Colonic mucosa (tissue), 4 donors: Measurements from ENCODE around the gene ASB16. TPM values are rescaled to one million over a fixed set of nuclear protein-coding genes. Genes with fewer than 3 reads are reported as not detected.
A peak's percentile ranks its signal among the peaks of the same experiment; 100 is the strongest.

Experiments
- DNase-seq: peaks from one replicate; pipeline ENCODE4 v3.0.0-alpha.2; 2020
- H3K27ac ChIP-seq: fragments of 200-600 bp; one replicate; pipeline ENCODE4 v1.8.0; 2021
- H3K27me3 ChIP-seq: fragments of 200-600 bp; one replicate; pipeline ENCODE4 v1.8.0; 2021
- H3K36me3 ChIP-seq: fragments of 200-600 bp; one replicate; pipeline ENCODE4 v1.8.0; 2021
- H3K4me1 ChIP-seq: fragments of 200-600 bp; one replicate; pipeline ENCODE4 v1.8.0; 2021; ENCODE audit warnings: mild to moderate bottlenecking
- H3K4me3 ChIP-seq: fragments of 200-600 bp; one replicate; pipeline ENCODE4 v1.8.0; 2021
- H3K9ac ChIP-seq, 2 donors: one replicate each; pipeline ENCODE4 v1.7.0; 2013; ENCODE audit warnings: control low read depth in 2 of 2, low read depth in 2 of 2, low read length in 2 of 2
- H3K9me3 ChIP-seq: fragments of 200-600 bp; one replicate; pipeline ENCODE4 v1.8.0; 2021
- CTCF ChIP-seq: fragments of 200-600 bp; IDR thresholded peaks from one replicate; pipeline ENCODE4 v1.8.0; 2022; ENCODE audit warnings: antibody characterized with exemption, mild to moderate bottlenecking
- intact Hi-C: fragments of 100-400 bp; cut with DNase I; formaldehyde crosslinking; loops from one replicate; pipeline ENCODE4 v1.14.1; 2022
- total RNA-seq, 2 donors: library from RNA; stranded (reverse); fragmentation: NEBNext Ultra II Directional in 1 of 2; extraction: Animal tissue kit (Norgen Biotek cat#: 25700) in 1 of 2; gene quantifications; one replicate each; pipeline ENCODE4 v1.2.1, GENCODE V29; 2021
- donor health status: healthy.
- donor health status: DM: no; HTN: no; CAD: no.
- donor health status: DM: no; HTN: no; CAD: no.

ASB16 gene
- total RNA-seq, 2 donors from 2014 or later, result 0.32 TPM; not detected in 1

GRCh38 chr17:44218344-44219107, 48.0 kb downstream of the ASB16 start:
- Histone ChIP-seq H3K9me3 (no peaks in the 10 kb centered on the region), H3K9ac (peak overlapping the region; percentile 71 to 83), H3K27ac (peak overlapping the region; percentile 99), H3K36me3 (peaks cover 15% of the 10 kb centered on the region), H3K27me3 (no peaks in the 10 kb centered on the region), H3K4me1 (no peaks in the 10 kb centered on the region), H3K4me3 (peak overlapping the region; percentile 89)
- peak; percentile 89 for DNase-seq
- TF ChIP-seq CTCF, result peak; percentile 58
- intact Hi-C loops, result no loop called here

GRCh38 chr17:44219108-44219615, 48.7 kb downstream of the ASB16 start:
- Histone ChIP-seq H3K27ac (peak overlapping the region; percentile 99), H3K4me1 (no peaks in the 10 kb centered on the region), H3K9ac (peak overlapping the region; percentile 64 to 83), H3K4me3 (peak overlapping the region; percentile 89), H3K9me3 (no peaks in the 10 kb centered on the region), H3K27me3 (no peaks in the 10 kb centered on the region), H3K36me3 (peaks cover 13% of the 10 kb centered on the region)
- intact Hi-C loops, result no loop called here
- DNase-seq, result peak; percentile 61
- TF ChIP-seq CTCF, result peak; percentile 16

GRCh38 chr17:44219616-44220212, 49.2 kb downstream of the ASB16 start, which contains the start of gene UBTF:
TSS of gene UBTF (minus strand) at chr17:44219675. CDS start at chr17:44218229, 1,446 bp downstream.
- H3K36me3 ChIP-seq, result peaks cover 10% of the 10 kb centered on the region
- peak within 1 kb of the TSS; percentile 99 for H3K27ac ChIP-seq
- H3K4me3 ChIP-seq, result peak within 1 kb of the TSS; percentile 89
- no peaks in the 10 kb centered on the region for H3K27me3 ChIP-seq
- no peak for DNase-seq
- peak within 1 kb of the TSS; percentile 94 to 95 for H3K9ac ChIP-seq
- intact Hi-C loops, result no loop called here
- TF ChIP-seq CTCF, result no peak
- H3K9me3 ChIP-seq, result no peaks in the 10 kb centered on the region
- H3K4me1 ChIP-seq, result no peaks in the 10 kb centered on the region

- TF ChIP-seq CTCF, result no peak
- peak overlapping the region; percentile 89 for H3K4me3 ChIP-seq
- peaks cover 9% of the 10 kb centered on the region for H3K36me3 ChIP-seq
- no peaks in the 10 kb centered on the region for H3K9me3 ChIP-seq
- DNase-seq, result peak; percentile 54
- intact Hi-C loops, result no loop called here
- peak overlapping the region; percentile 95 to 96 for H3K9ac ChIP-seq
- H3K27me3 ChIP-seq, result no peaks in the 10 kb centered on the region
- H3K4me1 ChIP-seq, result no peaks in the 10 kb centered on the region
- H3K27ac ChIP-seq, result peak overlapping the region; percentile 99
These were observed 49.9 kb downstream of the ASB16 start for GRCh38 chr17:44220213-44221083.
